ENCODE measurements around the gene ANKRD53.

The ANKRD53 gene

DNA sequence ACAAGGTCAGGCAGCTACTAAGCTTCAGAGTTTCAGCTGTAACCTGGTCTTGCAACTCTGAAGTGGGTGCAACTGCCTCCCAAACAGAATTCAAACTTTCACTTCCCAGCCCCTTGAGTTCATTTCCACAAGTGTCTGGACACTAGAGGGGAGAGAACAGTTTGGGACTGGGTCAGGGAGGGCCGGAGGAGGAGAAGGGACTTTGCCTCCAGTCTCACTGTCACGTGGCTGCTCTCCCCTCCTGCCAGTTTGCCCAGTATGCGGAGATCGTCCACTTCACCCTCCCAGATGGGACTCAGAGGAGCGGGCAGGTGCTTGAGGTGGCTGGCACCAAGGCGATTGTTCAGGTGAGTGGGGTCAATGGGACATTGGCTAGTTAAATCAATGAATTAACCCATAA is 20.6 kb upstream of the ANKRD53 start:
- TF ChIP-seq, protein P1, sequence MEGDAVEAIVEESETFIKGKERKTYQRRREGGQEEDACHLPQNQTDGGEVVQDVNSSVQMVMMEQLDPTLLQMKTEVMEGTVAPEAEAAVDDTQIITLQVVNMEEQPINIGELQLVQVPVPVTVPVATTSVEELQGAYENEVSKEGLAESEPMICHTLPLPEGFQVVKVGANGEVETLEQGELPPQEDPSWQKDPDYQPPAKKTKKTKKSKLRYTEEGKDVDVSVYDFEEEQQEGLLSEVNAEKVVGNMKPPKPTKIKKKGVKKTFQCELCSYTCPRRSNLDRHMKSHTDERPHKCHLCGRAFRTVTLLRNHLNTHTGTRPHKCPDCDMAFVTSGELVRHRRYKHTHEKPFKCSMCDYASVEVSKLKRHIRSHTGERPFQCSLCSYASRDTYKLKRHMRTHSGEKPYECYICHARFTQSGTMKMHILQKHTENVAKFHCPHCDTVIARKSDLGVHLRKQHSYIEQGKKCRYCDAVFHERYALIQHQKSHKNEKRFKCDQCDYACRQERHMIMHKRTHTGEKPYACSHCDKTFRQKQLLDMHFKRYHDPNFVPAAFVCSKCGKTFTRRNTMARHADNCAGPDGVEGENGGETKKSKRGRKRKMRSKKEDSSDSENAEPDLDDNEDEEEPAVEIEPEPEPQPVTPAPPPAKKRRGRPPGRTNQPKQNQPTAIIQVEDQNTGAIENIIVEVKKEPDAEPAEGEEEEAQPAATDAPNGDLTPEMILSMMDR (IDR thresholded peaks at IDR 0.05; ENCODE audit: low read depth, low read length), result no peak
- no peak for TF ChIP-seq EZH2phosphoT487 (IDR thresholded peaks at IDR 0.05; ENCODE audit: low read depth)
- Histone ChIP-seq H4K20me1 (ENCODE audit: insufficient read depth, low read length) (no peaks in the 10 kb centered on the region), H3K27ac (ENCODE audit: low read length) (no peak overlapping the region), H3K27me3 (ENCODE audit: low read depth, low read length) (peaks cover 27% of the 10 kb centered on the region), H3K4me3 (ENCODE audit: low read length) (no peak overlapping the region), H3K36me3 (replicated peaks; ENCODE audit: low read depth, low read length) (no peaks in the 10 kb centered on the region), H3K4me2 (ENCODE audit: low read length) (no peak overlapping the region), H3K4me1 (ENCODE audit: low read length) (no peaks in the 10 kb centered on the region), H3K9me3 (ENCODE audit: insufficient read depth, low read length) (no peaks in the 10 kb centered on the region), H3K79me2 (ENCODE audit: low read length) (no peaks in the 10 kb centered on the region), H3K9ac (ENCODE audit: low read length) (no peak overlapping the region), H2AFZ (ENCODE audit: low read depth, low read length) (no peak overlapping the region)

DNA sequence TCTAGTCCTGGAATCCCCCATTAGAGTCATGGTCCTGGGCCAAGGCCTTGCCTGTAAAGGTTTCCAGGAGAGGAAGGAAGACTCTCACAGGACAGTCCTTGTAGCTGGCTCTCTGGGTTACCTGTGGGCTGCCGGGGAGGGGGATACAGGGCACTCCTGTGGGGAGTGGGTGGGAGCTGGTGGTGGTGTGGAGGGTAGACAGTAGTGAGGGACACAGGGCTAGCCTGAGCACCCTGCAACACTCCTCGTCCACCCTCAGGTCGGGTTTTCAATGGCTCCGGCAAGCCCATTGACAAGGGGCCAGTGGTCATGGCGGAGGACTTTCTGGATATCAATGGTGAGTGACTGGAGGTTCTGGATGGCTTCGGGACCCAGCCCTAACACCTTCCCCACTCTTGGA is 19.7 kb upstream of the ANKRD53 start:
- Histone ChIP-seq H3K27me3 (ENCODE audit: low read depth, low read length) (peaks cover 21% of the 10 kb centered on the region), H3K4me1 (ENCODE audit: low read length) (no peaks in the 10 kb centered on the region), H3K9ac (ENCODE audit: low read length) (no peak overlapping the region), H3K4me2 (ENCODE audit: low read length) (no peak overlapping the region), H3K27ac (ENCODE audit: low read length) (no peak overlapping the region), H4K20me1 (ENCODE audit: insufficient read depth, low read length) (no peaks in the 10 kb centered on the region), H3K9me3 (ENCODE audit: insufficient read depth, low read length) (no peaks in the 10 kb centered on the region), H3K4me3 (ENCODE audit: low read length) (no peak overlapping the region), H3K36me3 (replicated peaks; ENCODE audit: low read depth, low read length) (no peaks in the 10 kb centered on the region), H3K79me2 (ENCODE audit: low read length) (no peaks in the 10 kb centered on the region), H2AFZ (ENCODE audit: low read depth, low read length) (no peak overlapping the region)
- TF ChIP-seq, protein P1 (IDR thresholded peaks at IDR 0.05; ENCODE audit: low read depth, low read length), result no peak
- no peak for TF ChIP-seq EZH2phosphoT487 (IDR thresholded peaks at IDR 0.05; ENCODE audit: low read depth)

DNA sequence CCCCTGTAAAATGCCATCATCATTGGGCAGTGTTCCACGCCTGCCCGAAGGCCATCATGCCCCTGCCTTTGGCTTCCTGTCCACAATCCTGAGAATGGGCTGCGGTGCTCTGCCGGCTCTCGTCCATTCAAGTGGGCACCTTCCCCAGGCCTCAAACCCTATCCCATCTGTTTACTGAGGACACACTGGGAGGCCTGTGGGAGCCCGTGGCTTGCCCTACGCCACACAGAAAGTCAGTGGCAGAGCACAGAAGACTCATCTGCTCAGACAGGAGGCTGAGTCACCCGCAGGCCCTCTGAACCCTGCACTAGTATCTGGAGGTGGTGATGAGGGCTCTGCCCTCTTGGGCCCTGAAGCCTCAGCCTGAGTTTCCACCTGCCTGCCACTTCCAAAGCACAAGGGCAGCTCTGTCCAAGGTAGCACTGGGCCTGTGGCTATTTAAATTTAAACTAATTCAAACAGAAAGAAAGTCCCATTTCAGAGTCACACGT is 19.1 kb upstream of the ANKRD53 start:
- no peak for TF ChIP-seq EZH2phosphoT487 (IDR thresholded peaks at IDR 0.05; ENCODE audit: low read depth)
- TF ChIP-seq, protein P1 (IDR thresholded peaks at IDR 0.05; ENCODE audit: low read depth, low read length), result no peak
- H4K20me1 ChIP-seq (ENCODE audit: insufficient read depth, low read length), result no peaks in the 10 kb centered on the region
- H3K36me3 ChIP-seq (replicated peaks; ENCODE audit: low read depth, low read length), result no peaks in the 10 kb centered on the region
- H3K27me3 ChIP-seq (ENCODE audit: low read depth, low read length), result peaks cover 17% of the 10 kb centered on the region
- H3K27ac ChIP-seq (ENCODE audit: low read length), result no peak overlapping the region
- H3K4me1 ChIP-seq (ENCODE audit: low read length), result no peaks in the 10 kb centered on the region
- H3K79me2 ChIP-seq (ENCODE audit: low read length), result no peaks in the 10 kb centered on the region
- no peaks in the 10 kb centered on the region for H3K9me3 ChIP-seq (ENCODE audit: insufficient read depth, low read length)
- no peak overlapping the region for H3K4me3 ChIP-seq (ENCODE audit: low read length)
- H3K4me2 ChIP-seq (ENCODE audit: low read length), result no peak overlapping the region
- H3K9ac ChIP-seq (ENCODE audit: low read length), result no peak overlapping the region
- no peak overlapping the region for H2AFZ ChIP-seq (ENCODE audit: low read depth, low read length)

DNA sequence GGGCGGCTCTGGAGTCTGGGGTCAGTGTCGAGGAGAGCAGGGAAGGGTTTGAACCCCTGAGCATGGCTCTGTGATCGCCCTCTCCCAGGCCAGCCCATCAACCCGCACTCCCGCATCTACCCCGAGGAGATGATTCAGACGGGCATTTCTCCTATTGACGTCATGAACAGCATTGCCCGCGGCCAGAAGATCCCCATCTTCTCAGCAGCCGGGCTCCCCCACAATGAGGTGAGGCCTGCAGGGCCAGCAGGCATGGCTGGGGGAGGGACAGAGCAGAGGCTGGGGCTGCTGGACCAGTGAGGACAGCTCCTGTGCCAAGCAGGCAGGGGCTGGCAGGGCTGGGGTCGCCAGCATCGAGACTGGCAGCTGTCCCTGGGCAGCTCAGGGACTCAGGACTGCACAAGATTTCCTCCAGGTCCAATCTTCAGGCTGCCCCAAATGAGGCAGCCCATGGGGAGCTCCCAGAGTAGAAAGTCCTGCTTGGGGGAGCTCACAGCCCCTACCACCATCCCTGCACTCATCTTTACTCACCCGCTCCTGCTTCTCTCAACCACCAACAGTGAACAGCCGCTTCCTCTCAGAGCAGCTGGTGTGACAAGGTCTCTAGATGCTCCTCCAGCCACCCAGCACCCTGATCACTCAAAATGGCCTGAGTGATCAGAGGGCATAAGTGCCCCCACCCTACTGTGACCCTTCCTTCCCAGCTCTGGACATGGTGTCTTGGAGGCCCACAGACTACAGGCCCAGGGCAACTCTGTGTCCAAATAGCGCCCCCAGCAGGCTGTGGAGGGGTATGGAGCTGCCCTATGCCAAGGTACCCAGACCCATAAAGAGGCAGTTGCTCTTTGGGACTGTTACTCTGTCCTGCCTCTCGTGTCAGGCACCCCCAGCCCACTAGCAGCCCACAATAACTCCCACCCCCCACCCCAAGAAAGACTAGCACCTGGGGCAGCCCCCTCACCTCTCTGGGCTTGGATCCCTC is 18.3 kb upstream of the ANKRD53 start:
- TF ChIP-seq EZH2phosphoT487 (IDR thresholded peaks at IDR 0.05; ENCODE audit: low read depth), result no peak
- TF ChIP-seq, protein P1 (IDR thresholded peaks at IDR 0.05; ENCODE audit: low read depth, low read length), result peak; percentile 30; the same call in 1 of the 2 replicates
- H3K27me3 ChIP-seq (ENCODE audit: low read depth, low read length), result peaks cover 9% of the 10 kb centered on the region
- no peaks in the 10 kb centered on the region for H3K9me3 ChIP-seq (ENCODE audit: insufficient read depth, low read length)
- H2AFZ ChIP-seq (ENCODE audit: low read depth, low read length), result no peak overlapping the region
- H3K4me2 ChIP-seq (ENCODE audit: low read length), result no peak overlapping the region
- H3K9ac ChIP-seq (ENCODE audit: low read length), result no peak overlapping the region
- no peaks in the 10 kb centered on the region for H3K4me1 ChIP-seq (ENCODE audit: low read length)
- no peaks in the 10 kb centered on the region for H3K36me3 ChIP-seq (replicated peaks; ENCODE audit: low read depth, low read length)
- no peaks in the 10 kb centered on the region for H4K20me1 ChIP-seq (ENCODE audit: insufficient read depth, low read length)
- H3K4me3 ChIP-seq (ENCODE audit: low read length), result no peak overlapping the region
- no peaks in the 10 kb centered on the region for H3K79me2 ChIP-seq (ENCODE audit: low read length)
- H3K27ac ChIP-seq (ENCODE audit: low read length), result no peak overlapping the region
